NT2/D1 (cell line): ENCODE measurements around the gene KDM2B.

Experiments used
- SUZ12 ChIP-seq: IDR thresholded peaks from 2 replicates; pipeline ENCODE4 v1.6.1; 2011; ENCODE audit not compliant: insufficient read length, insufficient read depth; ENCODE audit errors: extremely low read depth
- YY1 ChIP-seq: IDR thresholded peaks from 2 replicates; pipeline ENCODE4 v1.6.1; 2011; ENCODE audit not compliant: insufficient read length, insufficient read depth

GRCh38 chr12:121464331-121464730 lies 116.5 kb downstream of the KDM2B start:
- TF ChIP-seq SUZ12 (no peak), YY1 (no peak)
